ENCODE measurements around the gene PINLYP.

The PINLYP gene

DNA sequence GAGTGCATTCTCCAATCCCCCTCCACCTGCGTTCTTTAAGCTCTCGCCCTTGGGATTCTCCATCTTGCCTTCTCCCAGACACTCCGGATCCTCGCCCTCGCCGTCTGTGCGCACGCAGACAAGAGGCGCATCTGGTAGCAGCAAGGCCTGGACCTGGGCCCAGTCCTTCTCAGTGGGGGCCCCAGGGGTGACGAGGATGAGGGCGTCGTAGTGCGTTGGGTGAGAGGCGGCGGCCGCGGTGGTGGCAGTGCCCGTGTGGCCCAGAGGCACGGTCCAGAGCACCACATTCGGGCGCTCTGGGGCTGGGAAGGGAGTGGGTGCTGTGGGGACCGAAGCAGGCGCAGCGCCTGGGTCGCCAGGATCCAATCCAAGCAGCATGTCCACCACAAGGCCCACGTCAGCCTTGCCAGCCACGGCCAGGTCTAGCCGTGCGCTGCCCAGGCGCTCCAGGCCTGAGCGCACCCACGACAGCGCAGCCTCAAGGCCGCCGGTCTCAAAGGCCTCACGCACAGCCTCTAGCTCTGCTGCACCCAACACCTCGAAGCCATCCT is 17.3 kb downstream of the PINLYP start:
- no peak overlapping the region for H3K4me3 ChIP-seq (ENCODE audit: low read depth, low read length)
- TF ChIP-seq, protein P1, sequence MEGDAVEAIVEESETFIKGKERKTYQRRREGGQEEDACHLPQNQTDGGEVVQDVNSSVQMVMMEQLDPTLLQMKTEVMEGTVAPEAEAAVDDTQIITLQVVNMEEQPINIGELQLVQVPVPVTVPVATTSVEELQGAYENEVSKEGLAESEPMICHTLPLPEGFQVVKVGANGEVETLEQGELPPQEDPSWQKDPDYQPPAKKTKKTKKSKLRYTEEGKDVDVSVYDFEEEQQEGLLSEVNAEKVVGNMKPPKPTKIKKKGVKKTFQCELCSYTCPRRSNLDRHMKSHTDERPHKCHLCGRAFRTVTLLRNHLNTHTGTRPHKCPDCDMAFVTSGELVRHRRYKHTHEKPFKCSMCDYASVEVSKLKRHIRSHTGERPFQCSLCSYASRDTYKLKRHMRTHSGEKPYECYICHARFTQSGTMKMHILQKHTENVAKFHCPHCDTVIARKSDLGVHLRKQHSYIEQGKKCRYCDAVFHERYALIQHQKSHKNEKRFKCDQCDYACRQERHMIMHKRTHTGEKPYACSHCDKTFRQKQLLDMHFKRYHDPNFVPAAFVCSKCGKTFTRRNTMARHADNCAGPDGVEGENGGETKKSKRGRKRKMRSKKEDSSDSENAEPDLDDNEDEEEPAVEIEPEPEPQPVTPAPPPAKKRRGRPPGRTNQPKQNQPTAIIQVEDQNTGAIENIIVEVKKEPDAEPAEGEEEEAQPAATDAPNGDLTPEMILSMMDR (IDR thresholded peaks at IDR 0.05; ENCODE audit: borderline replicate concordance, insufficient read depth, low read depth, low read length): no peak

DNA sequence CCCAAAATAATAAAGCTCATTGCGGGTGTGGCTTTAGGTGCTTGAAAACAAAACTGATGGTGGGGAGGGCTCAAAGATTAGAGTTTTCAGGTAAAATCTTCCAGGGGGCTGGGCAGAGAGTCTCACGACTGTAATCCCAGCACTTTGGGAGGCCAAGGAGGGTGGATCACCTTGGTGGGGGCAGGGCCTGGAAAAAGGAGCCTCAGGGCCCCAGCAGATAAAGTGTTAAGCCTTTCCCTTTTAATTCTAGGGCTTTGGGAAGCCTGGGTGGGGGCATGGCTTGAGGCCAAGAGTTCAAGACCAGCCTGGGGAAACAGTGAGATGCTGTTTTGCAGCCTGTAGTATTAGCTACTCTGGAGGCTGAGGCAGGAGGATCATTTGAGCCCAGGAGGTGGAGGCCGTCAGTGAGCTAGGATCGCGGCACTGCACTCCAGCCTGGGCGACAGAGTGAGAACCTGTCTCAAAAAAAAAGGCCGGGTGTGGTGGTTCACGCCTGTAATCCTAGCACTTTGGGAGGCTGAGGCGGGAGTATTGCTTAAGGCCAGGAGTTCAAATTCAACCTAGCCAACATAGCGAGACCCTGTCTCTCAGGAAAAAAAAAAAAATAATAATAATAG is 18.6 kb downstream of the PINLYP start:
- TF ChIP-seq, protein P1 (IDR thresholded peaks at IDR 0.05; ENCODE audit: borderline replicate concordance, insufficient read depth, low read depth, low read length): no peak
- peak overlapping the region; percentile 61 for H3K4me3 ChIP-seq (ENCODE audit: low read depth, low read length)

DNA sequence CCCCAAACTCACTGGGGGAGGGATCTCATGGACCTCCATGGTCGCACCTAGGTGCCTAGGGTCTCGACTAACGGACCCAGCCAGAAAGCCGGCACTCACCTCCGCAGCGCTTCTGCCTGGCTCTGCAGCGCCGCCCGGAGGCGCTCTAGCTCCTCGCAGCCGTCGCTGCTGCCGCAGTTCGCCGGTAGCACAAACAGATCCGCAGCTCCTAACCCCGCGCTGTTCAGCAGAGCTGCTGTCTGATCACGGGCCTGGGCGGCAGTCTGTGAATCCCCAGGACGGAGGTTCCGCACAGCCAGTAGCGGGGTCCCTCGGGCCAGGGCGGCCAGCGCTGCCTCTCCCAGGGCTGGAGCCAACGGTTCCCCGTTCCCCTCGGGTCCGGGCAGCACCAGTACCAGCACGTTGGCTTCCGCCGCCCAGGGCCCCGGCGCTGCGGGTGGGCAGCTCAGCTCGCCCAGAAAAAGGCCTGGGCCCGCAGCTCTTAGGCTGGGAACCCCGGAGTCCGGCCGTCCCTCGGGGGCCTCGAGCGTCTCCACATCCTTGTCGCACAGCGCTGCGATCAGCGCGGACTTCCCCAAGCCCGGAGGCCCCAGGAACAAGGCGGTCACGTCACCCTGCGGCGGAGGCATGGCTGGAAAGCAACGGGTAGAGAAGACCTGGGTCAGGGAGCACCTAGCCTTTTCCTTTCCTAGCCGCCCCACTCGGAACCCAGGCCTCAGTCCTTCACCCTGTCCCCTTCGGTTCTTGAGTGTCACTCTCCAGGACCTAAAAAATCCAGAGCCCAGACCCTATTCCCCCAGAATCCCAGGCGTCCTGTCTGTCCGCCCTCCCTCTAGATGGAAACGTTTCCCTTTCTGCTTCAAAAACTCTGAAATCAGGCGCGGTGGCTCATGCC is 19.4 kb downstream of the PINLYP start:
- TF ChIP-seq, protein P1 (IDR thresholded peaks at IDR 0.05; ENCODE audit: borderline replicate concordance, insufficient read depth, low read depth, low read length): peak; percentile 97
- peak overlapping the region; percentile 61 for H3K4me3 ChIP-seq (ENCODE audit: low read depth, low read length)

DNA sequence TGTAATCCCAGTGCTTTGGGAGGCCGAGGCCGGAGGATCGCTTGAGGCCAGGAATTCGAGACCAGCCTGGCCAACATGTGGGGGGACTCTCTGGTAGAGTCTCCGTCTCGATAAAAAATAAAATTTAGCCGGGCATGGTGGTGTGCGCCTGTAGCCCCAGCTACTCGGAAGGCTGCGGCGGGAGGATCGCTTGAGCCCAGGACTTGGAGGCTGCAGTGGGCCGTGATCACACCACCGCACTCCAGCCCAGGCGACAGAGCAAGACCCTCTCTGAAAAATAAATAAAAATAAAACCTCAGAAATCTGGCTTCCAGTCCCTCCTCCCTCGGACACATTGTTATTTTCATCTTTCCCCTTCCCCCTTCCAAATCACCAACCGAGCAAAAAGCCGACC is 20.0 kb downstream of the PINLYP start:
- peak overlapping the region; percentile 61 for H3K4me3 ChIP-seq (ENCODE audit: low read depth, low read length)
- TF ChIP-seq, protein P1 (IDR thresholded peaks at IDR 0.05; ENCODE audit: borderline replicate concordance, insufficient read depth, low read depth, low read length): no peak

DNA sequence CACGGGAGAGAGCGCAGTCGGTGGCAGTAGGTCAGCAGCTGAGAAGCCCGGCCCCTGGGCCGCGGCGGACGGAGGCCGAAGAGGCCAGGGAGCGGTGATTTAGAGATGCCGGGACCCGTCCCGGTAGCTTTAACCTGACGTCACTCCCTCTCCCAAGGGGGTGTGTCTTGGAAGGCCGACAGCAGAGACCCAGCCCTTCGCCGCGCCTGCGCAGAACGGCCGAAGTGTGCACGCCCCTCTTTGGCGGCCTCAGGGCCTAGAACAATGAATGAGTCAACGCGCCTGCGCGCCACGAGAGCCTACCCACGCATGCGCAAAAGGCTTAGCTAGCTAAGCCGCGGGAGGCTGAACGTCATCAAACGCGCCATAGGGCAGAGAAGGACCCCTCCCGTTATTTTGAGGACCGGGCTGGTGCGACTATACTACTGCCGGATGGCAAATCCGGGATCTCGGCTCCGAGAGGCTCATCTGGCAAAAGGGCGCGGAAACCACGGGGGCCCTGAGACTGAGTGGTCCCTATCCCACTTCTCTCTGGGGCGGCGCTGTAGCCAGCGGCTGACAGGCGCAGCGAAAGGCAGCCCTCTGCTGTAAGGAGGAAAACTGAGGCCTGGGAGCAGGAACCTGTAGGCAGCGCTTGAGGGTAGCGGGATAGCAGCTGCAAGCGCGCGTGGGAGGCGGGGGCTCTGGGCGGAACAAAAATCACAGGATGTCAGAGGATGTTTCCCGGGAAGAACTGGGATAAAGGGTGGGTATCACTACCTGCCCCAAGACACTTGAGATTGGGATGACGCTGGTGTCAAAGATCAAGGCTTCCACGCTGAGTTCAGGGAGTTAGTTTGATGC is 20.6 kb downstream of the PINLYP start, which contains the start of the genes IRGQ and ZNF576:
IRGQ (minus strand) TSS at position 136 of the 843 bp plus-strand sequence. CDS start 796 bp downstream, outside the sequence.
ZNF576 (plus strand) TSS at position 597 of the 843 bp plus-strand sequence. CDS start 514 bp downstream, outside the sequence.
- peak within 1 kb of the TSS; percentile 67 for H3K4me3 ChIP-seq (ENCODE audit: low read depth, low read length)
- TF ChIP-seq, protein P1 (IDR thresholded peaks at IDR 0.05; ENCODE audit: borderline replicate concordance, insufficient read depth, low read depth, low read length): no peak

DNA sequence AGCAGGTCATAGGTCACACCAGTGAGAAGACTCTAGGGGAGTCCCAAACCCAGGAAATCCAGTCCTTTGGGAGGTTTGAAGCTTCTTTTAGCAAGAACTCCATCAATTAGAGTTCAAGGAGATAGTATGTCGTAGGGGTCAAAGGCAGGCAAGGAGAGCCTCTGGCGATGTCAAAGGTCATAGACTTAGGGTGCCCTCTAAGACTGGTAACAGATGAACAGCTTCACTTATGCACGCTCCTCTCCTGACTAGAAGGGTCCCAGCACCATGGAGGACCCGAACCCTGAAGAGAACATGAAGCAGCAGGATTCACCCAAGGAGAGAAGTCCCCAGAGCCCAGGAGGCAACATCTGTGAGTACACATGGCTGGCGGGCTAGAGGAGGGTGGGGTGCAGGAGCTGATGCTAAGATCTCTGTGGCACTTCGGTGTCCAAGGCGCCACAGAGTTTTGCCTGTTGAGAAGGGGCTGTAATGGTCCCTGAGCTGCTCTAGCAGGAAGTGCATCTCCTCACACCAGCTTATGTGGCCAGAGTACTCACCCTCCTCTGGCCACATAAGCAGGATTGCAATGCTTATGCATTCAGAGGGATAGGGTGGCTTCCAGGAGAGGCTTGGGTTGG is 21.4 kb downstream of the PINLYP start:
- H3K4me3 ChIP-seq (ENCODE audit: low read depth, low read length): peak overlapping the region; percentile 67
- TF ChIP-seq, protein P1 (IDR thresholded peaks at IDR 0.05; ENCODE audit: borderline replicate concordance, insufficient read depth, low read depth, low read length): no peak
